Activated gamma-delta T cell (primary cell): ENCODE measurements around the gene GADD45B.

Experiments
- DNase-seq: peaks from one replicate; lab custom pipeline; 2025; lab: John Stamatoyannopoulos, UW
- total RNA-seq, 2 donors: gene quantifications; one replicate each; lab custom pipeline; 2026; lab: John Stamatoyannopoulos, UW

The GADD45B gene, protein sequence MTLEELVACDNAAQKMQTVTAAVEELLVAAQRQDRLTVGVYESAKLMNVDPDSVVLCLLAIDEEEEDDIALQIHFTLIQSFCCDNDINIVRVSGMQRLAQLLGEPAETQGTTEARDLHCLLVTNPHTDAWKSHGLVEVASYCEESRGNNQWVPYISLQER
- total RNA-seq: 75.3 to 78.2 reads per million in 2 donors

DNA sequence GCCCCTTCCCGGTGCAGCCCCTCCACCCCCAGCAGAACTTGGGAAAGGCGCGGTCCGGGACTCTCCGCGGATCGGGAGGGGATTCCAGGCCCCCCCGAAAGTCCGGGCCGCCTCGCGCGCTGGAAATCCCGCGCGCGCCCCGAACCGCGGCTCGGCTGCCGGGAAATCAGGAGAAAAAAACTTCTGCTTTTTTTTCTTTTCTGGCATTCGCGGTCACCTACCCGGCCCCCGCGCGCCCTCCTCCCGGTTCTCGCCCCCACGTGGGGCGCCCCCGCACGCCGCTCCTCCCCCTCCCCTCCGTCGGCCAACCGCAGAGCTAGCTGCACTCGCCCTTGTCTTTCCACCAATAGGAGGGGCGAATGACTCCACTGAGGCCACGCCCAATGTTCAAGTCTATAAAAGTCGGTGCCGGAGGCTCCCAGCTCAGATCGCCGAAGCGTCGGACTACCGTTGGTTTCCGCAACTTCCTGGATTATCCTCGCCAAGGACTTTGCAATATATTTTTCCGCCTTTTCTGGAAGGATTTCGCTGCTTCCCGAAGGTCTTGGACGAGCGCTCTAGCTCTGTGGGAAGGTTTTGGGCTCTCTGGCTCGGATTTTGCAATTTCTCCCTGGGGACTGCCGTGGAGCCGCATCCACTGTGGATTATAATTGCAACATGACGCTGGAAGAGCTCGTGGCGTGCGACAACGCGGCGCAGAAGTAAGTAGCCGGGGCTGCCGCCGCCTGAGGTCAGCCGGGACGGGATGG, at the start of gene GADD45B:
Gene GADD45B (plus strand): TSS at position 426 of the 749 bp plus-strand sequence. CDS start 232 bp downstream, at position 658.
- peak; percentile 86 for DNase-seq

DNA sequence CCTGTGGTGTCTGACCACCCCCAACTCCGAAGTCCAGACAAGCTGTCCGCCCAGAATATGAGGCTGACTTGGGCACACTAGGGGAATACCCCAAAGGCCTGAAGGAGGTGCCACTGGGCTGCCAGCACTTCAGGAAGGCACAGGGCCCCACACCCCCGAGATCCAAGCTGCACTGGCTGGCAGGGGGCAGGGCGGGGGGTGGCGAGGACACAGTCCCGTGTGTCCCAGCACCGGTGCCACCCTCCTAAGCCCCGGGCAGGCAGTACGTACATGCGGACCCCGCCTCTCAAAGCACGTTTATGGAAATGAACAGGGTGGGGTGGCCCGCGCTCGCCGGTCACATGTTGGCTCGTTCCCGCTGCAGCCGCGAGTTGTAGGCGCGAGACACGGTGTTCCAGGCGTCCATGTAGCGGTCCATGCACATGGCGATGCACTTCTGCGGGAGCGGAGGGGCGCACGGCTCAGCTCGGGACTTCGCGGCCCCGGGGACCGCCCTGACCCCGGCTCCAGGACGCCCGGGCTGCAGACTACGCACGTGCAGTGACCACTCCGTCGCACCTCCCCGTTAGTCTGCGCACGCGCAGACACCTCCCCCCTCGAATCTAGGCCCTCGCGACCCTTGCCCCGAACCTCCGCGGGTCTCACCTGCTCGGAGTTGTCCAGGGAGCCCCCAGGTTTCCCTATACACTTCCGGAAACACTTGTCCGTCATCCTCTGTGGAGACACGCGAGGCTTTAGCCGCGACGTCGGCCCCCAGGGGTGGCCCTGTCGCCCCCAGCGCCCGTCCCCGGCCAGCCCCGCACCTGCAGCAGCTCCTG, 49.1 kb upstream of the GADD45B start:
- DNase-seq: no peak

DNA sequence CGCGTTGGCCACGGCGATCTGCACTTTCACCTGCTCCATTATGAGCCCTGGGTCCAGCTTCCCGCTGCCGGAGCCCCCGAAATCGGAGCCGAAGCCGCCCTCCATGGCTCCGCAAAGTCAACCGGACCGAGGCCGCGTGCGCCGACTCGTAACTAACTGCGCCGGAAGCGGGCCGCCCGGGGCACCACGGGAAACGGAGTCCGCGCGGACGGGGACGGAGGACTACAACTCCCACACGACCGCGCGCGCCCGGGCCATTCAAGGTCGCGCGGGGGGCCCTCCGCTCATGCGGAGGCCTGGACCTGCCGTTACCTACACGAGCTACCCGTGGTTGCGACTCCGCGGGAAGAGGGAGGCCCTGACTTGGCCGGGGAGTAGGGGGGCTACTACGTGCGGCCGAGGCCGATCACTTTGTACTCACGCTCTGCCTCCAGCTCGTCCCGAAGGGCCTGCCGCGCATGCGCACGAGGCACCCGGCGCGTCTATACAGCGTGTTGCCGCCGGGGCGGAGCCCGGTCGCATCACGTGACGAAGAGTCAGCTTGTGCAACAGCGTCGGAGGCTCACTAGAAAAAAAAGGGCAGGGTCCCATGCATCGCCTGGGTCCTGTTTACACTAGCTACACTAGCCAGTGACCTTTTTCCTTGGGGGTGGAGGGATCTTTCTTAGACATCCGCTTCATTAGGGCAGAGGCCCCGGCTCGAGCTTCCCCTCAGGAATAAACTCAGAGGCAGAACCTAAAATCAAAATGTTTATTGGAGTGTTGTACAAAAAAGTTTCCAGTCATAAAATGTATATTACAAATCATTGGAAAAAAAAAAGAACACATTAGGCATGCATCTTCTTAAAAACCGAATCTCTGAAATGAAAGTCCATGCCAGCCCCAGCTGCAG, 48.3 kb upstream of the GADD45B start, which contains the start of gene TIMM13:
Gene TIMM13 (minus strand): TSS at position 158 of the 892 bp plus-strand sequence. CDS start 53 bp downstream, at position 105.
- DNase-seq: peak; percentile 94

DNA sequence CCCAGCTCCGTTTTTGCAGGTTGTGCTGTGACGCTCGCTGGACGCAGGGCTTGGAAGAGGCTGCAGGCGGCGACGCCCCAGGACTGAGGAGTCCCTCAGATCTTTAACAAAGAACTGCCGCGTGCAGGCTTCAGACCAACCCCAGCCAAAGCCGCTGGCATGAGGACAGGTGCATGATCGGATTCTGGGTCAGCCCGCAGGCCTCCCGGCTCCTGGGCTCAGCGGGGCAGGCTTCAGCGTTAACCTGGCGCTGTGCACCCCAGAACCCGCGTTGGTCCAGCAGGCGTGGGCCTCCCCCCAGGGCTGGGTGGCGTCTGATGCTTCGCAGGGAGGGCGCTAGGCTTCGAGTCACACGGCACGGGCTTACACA, 47.6 kb upstream of the GADD45B start:
- no peak for DNase-seq

DNA sequence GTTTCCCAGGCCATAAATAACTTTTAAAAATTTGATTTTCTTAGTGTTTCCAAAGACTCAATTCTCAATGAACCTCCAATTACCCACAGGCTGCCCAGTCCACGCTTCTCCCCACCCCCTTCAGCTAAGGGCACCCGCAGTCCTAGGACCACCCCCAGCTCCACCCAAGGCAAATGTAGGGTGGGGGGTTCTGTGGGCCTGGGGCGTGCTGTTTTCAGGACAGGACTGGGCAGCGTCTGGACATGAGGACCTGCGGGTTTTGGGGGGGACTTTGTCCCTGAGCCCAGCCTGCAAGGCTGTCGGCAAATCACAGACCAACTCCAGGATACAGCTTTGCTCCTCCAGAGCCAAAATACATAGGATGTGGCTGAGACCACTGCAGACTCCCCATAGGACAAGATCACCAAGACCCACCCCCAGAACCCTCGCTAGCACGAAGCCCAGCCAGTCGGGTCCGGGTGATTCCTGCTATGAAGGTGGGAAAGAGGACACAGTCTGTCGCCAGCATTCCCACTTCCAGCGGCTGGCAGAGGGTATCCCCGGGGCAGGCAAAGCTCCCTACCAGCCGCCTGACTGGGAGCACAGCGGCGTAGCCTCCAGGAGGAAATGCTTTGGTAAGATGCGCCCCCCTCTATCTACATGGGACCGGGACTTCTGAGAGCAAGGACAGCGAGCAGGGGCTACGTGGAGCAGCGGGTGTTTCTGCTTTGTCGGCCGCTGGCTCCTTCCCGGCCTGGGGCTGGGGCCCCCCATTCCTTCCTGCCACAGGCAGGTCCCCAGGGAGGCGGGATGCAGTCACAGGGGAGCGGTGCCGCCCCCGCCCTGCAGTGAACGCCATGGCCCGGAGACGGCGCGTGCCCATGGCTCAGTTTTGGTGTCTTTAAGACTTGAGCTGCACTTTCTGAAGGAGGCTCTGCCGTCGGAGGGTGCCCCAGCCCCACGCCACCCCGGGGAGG, 46.9 kb upstream of the GADD45B start:
- DNase-seq: no peak

DNA sequence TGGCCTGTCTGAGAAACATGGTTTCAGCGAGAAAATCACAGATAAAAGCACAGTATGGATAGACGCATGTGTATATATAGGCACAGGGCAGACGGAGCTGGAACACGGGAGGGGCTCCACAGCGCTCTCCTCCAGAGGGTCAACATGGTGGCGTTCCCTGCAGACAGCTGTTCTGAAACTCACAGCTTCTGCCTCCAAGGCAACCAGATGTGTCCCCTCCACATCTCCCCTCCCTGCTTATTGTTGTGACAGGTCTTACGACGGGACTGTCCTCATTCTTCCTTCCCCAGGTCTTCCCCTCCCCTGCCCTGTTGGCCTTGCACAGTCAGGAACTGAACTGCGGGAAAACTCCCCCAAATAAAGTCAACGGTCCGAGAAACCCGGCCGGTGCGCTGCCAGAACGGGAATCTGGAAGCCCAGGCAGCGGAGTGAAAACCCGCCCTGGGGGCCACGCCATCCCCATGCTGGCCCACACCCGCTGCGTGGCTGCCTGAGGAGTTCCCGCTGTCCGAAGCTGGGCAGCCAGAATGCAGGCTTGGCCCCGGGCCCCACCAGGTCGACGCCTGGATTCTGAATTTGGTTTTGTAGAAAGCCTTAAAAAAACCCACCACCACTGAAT, 45.9 kb upstream of the GADD45B start:
- DNase-seq: no peak

DNA sequence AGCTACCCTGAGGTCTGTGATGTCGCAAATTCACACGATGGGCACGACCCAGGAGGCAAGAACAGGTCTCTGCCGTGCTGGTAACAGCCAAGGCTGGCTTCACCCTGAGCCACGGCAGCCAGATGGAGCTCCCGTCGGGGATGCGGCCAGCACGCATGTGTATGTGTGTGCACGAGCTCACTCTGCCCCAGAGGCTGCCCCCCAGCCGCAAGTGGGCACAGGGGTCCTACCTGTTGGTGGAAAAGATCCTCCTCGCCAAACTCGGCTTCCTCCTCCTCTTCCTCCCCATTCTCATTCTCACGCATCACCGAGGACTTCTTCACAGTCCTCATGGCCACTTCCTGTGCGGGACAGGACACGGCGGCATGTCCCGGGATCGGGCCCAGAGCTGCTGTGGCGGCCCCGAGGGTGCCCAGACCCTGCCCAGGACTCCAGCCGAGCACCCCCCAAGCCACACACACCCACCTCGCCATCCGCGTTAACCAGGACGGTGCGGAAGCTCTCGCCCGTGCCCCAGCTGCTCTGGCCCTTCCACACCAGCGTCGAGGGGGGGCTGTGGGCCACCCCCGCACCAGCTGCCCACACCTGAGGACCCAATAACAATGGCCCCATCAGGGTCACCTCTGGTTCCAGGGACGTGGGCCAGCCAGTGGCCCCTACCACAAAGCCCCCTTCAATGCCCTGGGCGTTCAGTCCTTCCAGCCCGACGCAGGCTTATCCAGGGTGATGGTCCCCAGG, 44.4 kb upstream of the GADD45B start:
- no peak for DNase-seq

DNA sequence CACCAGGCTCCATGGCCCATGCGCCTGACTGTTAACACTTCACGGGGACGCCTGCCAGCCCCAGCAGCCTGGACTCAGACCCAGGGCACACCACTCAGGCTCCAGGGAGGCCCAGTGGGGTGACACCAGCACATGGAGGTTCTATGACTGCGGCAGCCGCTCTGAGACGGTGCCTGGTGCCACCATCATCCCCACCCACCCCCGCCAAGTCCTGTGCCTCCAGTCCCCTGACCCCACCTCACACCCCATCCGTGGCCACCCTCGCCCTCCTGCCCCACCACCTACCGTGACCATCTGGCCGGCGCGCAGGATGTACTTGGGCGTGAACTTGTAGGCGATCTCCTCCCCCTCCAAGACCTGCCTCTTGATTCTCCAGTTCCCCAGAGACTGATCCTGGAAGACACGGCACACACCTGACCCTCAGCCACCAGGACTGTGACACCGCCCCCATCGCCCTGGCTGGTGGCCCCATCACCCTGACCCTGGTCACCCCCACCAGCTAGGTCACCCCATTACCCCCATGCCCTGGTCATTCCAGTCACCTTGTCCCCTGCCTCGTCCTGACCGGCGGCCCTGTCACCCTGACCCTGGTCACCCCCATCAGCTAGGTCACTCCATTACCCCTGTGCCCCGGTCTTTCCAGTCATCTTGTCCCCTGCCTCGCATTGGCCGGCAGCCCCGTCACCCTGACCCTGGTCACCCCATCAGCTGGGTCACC, 43.6 kb upstream of the GADD45B start:
- DNase-seq: no peak

DNA sequence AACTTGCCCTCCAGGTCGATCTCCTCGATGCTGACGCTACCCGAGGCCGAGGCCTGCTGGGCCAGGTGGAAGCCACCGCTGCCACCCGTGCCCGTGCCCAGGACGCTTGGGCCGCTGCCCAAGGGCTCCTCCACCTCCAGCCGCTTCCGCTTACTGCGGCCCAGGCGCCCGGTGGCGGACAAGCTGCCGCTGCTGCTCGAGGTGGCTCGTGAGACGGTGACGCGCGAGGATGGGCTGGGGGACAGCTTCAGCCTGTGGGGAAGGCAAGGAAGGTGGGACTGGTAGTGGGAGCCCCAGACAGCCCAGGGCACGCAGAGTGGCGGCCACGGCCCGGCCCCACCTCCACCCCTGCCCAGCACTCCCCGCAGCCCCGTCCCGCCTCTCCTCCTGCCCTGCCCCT, 42.1 kb upstream of the GADD45B start:
- no peak for DNase-seq

DNA sequence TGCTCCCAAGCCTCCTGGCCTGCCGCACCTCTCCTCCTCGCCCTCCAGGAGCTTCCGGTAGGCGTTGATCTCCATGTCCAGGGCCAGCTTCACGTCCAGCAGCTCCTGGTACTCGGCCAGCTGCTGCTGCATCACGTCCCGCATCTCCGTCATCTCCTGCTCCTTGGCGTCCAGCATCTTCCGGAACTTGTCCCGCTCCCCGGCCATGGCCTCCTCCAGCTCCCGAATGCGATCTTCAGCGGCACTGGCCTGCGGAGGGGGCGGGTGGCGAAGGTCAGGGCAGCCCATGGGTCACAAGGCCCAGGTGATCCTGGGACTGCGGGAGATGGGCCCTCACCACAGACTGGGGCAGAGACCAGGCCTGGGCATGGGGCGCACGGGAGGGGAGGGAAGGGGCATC, 41.7 kb upstream of the GADD45B start:
- no peak for DNase-seq

DNA sequence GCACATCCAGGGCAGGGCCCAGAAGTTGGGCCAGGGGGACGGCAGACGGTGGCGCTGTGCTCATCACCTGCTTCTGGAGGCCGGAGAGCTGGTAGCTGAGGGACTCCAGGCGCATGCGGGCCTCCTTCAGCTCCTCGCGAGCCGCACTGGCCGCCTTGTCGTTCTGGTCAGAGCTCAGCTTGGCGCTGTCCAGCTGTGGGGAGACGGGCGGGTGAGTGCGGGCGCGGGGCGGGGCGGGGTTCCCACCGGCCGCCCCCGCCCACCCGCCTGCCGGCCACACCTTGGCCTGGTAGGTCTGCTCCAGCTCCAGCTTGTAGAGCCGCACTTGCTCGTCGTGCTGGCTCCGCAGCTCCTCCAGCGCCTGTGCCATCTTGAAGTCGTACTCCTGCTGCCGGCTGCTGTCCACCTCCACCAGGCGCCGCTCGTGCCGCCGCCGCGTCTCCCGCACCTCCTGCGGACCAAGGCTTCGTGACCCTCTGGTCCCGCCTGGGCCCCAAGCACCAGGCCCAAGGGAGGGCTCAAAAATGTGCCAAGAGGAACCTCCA, 41.1 kb upstream of the GADD45B start:
- DNase-seq: no peak

DNA sequence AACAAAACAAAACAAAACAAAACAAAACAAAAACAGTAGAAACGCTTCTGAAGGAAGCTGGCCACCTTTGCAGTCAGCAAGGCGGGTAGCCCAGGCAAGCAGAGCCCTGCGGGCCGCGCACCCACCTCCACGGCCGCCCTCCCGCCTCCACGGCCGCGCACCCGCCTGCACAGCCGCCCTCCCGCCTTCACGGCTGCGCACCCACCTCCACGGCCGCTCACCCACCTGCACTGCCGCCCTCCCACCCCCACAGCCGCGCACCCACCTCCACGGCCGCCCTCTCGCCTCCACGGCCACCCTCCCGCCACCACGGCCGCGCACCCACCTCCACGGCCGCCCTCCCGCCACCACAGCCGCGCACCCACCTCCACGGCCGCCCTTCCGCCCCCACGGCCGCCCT, 39.5 kb upstream of the GADD45B start:
- DNase-seq: no peak

DNA sequence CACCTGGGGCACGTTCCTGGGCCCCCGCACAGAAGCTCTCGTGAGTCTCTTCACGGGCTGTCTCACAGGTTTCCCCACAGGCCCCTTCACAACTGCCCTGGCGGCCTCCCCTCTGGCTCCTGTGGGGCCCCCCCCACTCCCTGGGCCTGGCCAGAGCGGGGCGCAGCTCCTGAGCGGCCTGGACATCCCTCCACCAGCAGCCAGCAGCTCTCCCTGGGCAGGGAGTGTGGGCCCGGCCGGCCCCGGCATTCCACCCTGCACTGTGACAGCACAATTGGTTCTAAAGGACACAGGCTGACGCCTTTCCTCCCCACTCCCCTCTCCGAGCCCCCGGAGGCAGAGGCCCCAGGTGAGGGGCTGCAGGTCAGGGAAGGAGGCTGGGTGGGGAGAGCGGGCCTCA, 39.0 kb upstream of the GADD45B start:
- no peak for DNase-seq

DNA sequence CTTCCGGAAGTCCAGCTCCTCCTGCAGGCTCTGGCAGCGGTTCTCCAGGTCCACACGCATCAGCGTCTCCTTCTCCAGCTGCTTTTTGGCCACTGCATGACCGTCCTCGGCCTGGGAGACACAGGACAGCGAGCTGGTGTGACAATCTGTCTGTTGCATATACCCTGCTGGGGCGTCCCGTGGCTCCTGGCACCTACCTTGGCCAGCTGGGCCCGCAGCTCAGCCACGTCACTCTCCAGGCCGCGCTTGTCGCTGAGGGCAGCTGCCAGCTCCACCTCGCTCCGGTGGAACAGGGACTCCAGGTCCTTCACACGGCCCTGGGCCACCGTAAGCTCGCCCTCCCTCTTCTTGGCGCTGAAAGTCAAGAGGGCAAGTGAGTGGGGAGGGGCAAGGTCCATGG, 37.7 kb upstream of the GADD45B start:
- DNase-seq: no peak

DNA sequence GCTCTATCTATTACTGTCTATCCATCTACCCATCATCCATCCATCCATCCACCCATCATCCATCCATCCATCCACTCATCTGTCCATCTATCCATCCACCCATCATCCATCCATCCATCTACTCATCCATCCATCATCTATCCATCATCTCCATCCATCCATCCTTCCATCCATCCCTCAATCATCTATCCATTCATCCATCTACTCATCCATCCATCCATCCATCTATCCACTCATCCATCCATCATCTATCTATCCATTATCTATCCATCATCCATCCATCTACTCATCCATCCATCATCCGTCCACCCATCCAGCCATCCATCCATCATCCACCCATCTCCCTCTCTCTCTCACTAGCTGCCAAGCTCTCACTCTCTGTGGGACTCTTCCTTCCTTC, 35.4 kb upstream of the GADD45B start:
- no peak for DNase-seq

DNA sequence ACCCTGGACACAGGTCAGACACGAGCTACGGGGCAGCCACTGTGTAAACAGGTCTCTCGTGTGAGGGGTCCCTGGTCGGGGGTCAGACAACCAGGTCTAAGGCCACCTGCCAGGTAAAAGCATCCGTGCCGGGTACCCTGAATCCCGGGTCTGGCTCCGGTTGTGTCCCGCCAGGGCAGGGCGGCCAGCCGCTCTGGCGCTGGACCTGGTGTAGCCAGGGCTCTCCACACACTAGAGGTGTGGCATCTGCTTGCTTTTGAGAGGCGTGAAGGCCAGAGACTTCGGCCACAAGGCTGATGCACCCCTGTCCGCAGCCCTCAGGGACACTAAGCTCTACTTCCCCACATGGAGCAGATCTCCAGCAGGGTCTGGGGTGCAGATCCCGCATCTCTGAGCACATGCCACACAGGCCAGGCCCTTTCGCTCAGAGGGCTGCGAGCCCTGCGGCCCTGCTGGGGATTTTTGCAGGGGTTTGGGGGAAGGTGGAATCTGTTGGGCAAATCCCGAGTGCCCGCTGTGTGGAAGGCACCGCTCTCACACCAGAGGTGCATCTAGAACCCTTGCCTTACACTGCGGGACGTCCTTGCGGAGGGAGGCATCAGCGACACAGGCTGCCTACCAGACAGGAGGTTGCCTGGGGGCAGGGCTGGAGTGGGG, 34.7 kb upstream of the GADD45B start:
- no peak for DNase-seq

DNA sequence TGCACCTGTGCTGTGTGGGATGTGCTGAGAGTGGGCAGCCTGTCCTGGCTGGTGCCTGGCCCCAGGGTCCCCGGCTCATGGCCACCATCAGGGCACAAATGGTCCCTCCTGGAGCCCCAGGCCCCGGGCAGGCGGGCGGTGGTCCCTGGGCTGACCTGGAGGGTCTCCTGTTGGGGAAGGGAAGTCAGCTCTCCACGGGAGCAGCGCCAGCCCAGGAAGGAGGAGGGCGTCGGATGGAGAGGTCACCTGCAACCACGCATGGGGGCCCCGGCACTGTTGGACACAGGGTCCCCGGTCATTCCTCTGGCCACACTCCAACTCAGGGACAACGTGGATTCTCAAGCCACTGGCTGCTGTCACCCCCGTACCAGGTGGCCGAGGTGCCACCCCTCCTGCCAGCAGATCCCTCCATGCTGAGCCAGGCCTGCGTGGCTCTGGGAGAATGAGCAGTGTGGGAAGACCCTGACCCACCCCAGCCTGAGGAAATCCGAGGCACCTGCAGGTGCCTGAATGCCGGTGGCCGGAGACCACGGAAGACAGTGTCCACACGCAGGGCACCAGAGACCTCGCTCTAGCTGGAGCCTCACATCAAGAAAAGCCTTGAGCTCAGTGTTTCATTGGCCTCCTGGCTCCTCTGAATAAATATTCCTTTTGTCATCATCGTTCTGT, 32.7 kb upstream of the GADD45B start:
- DNase-seq: no peak
